ENCODE data around the gene CHI3L2.
"Not testable (repeated sequence)": the region's sequence is repeated elsewhere in the genome, so short reads cannot be mapped to it uniquely, and the experiment has no call there.

Gene CHI3L2

DNA sequence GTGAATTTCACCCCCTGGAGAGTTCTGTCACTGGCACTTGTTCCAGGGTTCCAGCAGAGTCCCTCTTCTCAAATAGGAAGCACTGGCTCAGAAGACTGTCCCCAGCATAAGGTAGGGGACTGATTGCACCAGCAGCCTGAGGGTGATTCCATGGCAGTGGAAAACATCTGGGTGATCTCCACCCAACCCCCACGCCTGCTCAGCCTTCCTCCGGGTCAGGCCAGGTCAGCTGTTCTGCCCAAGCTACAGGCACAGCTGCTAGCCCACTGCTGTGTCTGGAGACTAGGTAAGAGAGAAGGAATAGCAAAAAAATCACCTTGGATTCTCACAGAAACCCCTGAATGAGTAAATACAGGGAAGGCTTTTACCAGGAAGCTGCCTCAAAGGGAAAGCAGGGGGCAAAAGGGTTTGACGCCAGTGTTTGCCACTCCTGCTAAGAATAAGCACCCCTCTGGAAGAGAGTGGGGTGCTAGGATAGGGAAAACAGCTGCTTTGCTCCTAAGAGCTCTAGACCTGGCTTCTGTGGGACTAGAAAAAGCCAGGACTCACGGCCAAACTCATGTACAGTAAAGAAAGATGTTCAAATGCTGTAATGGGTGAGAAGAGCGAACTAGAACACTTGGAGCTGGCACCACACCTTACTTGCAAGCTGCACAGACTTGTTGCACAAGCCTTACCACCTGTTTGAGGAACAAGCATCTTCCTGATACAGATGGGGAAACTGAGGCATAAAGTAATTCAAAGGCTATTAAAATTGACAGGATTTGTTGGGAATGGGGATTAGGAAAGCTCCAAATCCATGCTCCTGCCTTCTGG, 26.0 kb upstream of the CHI3L2 start:
- no peak for DNase-seq (ENCODE audit: low read depth, low spot score)

DNA sequence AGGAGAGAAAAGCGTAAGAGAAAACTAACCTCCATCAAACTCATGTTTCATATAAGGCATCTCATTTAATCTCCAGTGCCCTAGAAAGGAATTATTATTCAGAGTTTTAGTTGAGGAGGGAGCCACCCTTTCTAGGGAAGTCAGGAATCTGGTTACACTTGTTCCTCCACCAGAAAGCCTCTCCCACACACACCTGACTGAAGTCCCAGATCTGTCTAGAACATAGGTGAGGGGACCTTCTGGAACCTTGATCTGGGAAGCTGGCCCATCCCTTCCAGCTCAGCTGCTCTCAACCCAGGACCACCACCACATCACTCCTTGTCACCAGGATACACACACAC, 25.2 kb upstream of the CHI3L2 start:
- no peak for DNase-seq (ENCODE audit: low read depth, low spot score)

DNA sequence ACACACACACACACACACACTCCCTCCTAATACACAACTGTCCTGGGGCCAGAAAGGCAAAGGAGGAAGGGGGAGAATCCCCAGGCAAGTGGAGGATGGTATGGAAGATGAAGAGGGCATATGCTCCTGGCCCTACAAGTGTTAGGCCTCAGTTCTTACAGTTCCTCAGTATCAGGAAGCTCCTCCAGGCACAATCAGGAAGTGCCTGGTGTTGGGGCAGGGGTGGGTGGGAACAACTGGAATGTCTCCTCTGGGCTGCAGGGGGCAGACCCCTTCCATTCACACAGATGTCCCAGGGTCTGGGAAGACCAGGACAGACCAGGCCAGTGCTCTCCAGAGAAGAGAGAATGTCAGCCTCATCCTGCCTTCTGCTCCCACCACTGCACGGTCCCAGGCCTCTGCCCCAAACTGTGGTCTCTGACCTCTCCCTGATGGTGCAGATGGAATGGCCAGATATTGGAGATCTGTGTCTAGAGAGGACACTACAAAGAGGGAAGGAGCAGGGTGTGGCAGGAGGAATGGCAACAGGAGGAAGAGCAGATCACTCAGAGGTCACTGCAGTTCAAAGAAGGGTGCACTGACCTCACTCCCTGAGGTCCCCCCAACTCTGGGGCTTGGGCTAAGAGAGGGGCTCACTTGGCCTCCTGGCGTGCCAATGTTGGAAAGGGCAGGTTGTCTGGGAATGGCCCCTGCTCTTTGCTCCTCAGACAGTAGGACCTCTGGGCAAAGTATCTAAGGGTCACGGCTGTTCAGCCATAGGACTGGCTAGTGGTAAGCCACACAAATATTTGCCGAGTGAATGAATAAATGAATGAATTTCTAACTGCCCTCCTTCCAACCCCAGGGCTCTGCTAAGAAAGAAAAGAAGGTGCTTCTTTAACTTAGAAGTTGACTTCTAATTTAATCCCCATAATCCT, 24.5 kb upstream of the CHI3L2 start:
- no peak for DNase-seq (ENCODE audit: low read depth, low spot score)

DNA sequence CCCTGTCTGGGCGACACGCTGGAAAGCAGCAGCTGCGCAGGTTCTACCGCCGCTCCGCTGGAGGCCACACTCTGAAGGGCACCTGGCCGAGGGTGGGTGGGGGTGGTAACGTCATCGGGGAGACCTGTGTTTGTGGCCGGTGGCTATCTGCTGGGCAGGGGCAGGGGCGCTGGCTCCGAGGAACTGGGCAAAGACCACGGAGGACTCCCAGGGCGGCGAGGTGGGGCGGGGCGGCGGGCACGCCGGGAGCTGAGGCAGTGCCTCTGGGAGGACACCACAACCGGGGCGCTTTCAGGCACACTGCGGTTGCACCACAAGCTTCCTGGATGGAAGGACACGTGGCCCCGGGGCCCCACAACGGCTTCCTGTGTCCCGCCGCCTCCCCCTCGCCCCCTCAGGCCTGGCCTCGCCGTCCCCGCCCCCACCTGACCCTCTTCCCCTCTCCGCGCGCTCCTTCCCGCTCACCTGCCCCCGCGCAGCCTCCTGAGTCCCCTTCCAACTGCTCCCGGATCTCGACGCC, 23.8 kb upstream of the CHI3L2 start:
- no peak for DNase-seq (ENCODE audit: low read depth, low spot score)

DNA sequence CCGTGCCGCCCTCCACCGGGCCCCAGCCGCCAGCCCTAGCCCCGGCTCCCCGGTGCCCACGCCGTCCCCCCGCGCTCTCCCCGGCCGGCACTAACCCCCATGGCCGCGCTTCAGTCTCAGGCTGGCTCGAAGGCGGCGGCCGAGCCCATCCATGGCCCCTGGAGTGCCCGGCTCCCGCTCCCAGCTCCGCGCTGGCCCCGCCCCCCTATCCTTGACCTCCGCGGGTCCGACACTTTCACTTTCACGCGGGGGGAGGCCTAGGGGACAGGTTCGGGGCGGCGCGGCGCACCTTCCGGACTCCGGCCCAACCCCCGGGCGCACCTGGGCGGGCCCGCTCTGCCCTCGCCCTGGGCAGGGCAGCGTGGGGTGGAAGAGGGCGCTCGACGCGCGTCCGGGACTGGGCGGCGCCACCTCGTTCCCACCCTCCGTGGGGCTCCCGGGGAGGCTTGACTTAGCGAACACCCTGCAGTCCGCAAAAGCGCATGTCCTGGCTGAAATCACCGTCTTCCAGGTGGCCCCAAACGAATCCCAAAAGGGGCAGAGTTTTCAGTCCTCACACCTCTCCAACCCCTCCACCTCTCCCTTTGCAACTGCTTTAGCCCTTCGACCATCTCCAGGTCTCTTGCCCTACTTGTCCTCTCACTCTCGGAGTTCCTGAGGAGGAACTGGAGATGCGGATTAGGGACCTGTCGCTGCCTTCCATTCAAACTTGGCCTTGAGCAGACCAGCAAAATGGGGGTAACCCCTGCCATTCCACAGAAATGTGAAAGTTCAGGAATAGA, 23.1 kb upstream of the CHI3L2 start:
- DNase-seq (ENCODE audit: low read depth, low spot score): no peak

DNA sequence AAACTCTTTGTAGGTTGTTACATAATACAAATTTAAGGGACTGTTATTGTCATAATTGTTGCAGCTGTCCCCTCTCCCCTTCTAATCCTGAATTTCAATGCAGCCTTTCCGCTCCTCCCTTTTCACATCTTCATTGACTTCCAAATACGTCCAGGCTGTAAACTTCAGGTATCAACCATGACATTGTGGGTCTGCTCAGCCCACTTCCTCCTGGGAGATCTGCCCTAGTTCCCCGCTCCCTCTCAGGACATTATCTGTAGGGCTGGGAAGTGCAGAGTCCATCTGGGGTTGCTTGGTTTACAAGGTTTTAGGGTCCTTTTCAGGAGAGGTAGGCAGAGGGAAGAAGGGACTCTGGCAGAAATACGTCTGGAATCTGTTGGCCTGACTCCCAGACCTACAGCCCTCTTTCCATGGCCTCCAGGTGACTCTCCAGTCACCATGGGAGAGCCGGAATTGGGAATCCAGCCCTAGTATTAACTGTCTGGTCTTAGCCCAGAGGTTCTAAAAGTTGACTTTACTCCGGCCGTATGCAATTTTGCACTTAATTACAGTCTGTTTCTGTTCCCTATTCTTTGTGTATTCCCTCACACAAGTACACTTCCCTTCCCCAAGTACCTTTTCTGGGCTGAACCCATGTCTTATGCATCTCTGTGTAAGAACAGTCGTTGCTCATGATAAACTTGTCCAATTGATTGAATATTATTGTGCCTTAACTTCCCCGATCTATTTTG, 22.4 kb upstream of the CHI3L2 start:
- no peak for DNase-seq (ENCODE audit: low read depth, low spot score)

DNA sequence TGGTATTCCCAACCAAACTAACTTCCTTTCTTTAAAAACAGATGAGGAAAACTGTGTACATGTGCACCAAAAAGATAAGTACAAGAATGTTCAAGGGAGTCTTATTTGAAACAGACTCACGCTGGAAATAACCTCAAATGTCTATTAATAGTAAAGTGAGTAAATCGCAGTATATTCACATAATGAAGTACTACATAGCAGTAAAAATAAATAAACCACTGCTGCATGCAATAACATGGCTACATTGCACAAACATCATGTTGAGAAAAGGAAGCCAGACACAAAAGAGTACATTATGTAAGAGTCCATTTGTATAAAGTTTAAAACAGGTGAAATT, 21.8 kb upstream of the CHI3L2 start:
- DNase-seq (ENCODE audit: low read depth, low spot score): no peak

DNA sequence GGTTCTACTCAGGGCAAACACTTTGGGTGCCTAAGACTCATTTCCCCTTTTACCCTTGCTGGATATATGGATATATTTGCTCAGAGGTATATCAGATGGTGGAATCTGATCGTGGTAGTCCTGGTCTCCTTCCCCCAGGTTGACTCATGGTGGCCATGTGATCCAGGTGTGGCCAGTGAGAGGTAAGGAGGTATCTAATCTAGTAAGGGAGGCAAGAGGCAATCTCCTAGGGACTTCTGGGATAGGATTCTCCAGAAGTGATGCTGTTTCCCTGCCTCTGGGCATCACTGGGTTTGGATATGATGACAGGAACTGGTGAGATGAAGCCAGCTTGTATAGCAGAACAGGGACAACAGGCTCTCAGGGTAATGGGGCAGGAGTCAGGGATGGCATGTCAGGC, 18.6 kb upstream of the CHI3L2 start:
- no peak for DNase-seq (ENCODE audit: low read depth, low spot score)

DNA sequence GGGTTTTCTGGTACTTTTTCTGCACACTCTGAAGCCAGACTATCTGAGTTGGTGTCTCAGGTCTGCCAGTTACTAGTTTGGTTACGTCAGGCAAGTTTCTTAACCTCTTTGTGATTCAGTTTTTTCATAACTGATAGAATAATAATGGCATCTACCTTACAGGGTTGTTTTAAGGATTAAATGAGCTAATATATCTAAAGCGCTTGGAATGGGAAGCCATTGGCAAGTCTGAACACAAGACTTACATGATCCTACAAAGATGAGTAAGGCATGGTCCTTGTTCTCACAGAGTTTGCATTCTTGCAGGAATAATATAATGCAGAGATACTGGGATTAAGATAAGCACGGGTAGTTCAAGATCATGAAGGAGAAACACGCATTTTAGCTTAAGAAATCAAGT, 17.9 kb upstream of the CHI3L2 start:
- no peak for DNase-seq (ENCODE audit: low read depth, low spot score)

DNA sequence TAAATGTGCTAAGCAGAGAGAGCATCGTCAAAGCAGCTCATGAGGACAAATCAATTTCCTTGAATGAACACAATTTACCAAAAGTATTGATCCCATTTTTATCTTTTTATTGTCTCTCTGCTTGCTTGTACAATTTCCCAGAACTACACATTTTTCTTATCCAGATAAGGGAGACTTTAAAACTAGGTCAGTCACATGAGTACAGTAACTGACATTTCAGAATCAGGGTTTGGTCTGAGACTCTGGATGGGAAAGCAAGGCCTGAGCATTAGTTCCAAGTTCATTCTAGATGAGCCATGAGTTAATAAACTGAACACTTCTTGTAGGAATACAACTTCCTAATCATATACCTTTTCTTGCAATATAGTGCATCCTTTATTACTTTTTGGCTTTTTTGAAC, 15.6 kb upstream of the CHI3L2 start:
- no peak for DNase-seq (ENCODE audit: low read depth, low spot score)

DNA sequence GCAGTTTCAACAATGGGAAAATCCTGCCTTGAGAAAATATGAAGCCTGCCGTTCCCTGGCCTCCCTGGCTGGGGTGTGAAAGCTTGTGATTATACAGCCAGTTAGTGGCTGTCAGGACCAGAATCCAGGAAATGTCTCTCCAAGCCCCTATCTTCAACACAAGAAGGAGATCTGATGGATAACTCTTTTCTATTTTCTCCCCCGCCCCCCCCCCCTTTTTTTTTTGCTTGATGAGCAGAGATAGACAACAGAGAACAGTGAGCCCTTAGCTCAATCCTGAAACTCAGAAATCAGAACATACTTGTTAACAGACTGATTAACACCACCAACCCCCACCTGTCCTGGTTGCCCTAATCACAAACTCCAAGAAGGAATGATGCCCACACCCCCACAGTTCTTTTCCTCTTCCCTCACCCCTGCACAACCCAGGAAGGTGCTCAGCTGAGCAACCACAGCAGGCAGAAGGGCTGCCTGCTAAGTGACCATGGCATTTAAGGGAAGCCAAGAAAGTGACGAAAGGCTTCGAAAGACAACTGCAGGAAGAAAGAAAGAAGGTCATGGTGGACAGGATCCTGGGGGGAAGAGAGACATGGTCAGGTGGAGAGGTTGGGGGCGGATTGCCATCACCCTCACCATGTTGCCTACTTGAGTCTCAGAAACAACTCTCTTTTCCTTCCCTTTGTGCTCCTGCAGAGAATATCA, 14.7 kb upstream of the CHI3L2 start:
- no peak for DNase-seq (ENCODE audit: low read depth, low spot score)

DNA sequence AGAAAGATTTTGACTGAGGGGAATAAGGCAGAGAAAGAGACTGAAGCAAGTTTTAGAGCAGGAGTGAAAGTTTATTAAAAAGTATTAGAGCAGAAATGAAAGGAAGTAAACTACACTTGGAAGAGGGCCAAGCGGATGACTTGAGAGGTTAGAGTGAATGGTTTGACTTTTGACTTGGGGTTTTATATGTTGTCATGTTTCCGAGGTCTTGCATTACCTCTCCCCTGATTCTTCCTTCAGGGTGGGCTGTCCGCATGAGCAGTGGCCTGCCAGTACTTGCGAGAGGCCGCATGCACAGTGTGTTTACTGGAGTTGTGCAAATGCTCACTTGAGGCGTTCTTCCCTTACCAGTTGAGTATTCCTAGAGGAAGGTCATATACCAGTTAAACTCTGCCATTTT, 14.1 kb upstream of the CHI3L2 start:
- DNase-seq (ENCODE audit: low read depth, low spot score): no peak

DNA sequence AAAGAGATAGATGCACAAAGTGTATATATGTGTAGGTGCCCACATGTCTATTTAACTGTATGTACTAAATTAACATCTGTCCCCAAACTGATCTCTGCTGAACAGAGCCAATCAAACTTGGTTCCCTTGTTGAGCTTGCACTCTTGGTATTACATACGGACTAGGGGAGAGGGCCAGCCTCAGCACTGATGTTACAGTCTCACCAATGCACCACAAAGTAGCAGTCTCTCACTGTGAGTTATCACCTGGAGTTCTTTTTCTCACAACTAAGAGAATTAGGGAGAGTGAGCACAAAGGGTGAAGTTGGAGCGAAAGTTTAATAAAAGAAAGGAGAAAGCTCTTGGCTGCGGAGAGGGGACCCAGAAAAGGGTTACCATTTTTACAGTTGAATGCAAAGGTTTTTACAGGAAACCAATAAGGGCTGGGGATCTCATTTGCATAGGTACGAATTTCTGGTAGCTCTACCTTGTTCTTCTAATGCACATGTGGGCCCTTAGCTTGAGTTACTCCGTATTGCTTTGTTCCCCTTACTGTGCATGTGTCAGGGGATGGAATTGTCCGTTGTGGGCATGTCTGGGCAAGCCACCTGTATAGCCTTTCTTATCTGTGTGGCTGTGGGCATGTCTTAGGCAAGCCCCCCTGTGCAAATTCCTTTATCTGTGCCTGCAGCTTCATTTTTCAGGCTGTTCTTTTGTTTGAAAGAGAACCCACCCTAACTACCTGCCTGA, 13.3 kb upstream of the CHI3L2 start:
- DNase-seq (ENCODE audit: low read depth, low spot score): no peak

DNA sequence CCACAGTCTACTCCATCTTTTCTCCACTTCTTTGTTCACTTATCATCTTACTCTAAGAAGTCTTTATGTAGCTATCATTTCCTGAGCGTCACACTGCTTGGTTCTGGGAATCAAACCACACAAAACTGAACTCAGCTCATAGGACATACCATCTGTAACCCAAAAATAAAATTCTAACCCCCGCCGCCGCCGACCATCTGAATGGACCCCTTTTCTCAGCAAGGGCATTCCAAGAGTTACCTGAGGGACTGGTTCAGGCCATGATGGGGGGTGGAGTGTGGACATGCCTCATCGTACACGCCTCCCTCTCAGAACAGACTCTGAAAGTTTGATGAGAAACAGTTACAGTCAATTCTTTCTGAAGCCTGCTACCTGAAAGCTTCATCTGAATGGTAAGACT, 12.6 kb upstream of the CHI3L2 start:
- DNase-seq (ENCODE audit: low read depth, low spot score): no peak

DNA sequence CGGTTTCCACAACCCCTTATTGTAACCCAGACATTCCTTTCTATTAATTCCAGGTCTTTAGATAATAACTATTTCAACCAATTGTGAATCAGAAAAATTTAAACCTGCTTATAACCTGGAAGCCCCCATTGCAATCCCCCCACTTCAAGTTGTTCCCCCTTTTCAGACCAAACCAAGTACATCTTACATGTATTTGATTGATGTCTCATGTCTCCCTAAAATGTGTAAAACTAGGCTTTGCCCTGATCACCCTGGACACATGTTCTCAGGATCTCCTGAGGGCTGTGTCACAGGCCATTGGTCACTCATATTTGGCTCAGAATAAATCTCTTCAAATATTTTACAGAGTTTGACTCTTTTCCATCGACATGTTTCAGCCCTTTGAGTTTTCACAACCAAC, 12.2 kb upstream of the CHI3L2 start:
- DNase-seq (ENCODE audit: low read depth, low spot score): not testable (repeated sequence)

DNA sequence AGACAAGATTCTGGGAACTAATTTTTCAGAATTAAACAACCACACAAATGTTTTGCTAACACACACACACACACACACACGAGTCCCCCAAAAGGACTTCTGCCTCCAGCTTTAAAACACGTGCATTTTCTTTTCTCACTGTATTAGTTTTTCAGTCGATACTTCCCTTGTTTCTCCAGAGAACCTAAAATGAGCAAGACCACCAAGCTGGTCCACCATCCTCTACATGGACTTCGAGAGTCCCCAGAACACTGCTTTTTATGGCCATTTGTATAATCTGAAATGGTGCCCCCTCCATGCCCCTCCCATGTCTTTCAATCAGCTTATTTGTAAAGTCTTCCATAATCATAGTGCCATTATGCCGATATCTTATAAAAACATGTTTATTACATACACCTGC, 10.8 kb upstream of the CHI3L2 start:
- no peak for DNase-seq (ENCODE audit: low read depth, low spot score)

DNA sequence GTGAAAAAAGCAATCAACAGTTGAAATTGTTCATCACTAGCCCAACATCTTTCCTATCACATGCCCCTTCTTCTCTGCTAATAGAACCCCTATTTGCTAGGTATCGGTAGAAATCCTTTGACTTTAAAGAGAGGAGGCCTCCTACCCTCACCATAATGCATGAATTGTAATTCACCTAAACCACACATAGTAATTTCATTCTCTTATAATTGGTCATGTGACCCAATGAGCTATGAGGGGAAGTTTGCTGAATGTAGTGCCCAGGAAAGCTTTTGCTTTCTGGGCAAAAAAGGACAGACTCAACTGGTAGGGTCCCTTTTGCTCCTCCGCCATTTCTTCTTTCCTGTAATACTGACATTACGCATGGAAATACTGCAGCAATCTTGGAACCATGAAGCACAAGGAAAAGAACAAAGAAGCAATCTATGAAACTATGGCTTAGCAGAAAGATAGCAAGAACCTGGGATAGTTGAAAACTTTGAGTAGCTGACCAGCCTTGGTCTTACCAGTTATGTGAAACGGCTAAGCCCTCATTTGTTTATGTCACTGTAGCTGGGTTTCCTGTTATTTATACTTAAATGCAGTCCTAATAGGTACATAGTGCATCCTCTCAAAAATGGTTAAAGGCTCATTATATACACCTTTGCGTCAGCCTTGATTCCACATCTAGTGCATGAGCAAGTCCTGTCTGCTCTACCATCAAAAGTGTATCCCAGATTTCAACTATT, 10.2 kb upstream of the CHI3L2 start:
- no peak for DNase-seq (ENCODE audit: low read depth, low spot score)

DNA sequence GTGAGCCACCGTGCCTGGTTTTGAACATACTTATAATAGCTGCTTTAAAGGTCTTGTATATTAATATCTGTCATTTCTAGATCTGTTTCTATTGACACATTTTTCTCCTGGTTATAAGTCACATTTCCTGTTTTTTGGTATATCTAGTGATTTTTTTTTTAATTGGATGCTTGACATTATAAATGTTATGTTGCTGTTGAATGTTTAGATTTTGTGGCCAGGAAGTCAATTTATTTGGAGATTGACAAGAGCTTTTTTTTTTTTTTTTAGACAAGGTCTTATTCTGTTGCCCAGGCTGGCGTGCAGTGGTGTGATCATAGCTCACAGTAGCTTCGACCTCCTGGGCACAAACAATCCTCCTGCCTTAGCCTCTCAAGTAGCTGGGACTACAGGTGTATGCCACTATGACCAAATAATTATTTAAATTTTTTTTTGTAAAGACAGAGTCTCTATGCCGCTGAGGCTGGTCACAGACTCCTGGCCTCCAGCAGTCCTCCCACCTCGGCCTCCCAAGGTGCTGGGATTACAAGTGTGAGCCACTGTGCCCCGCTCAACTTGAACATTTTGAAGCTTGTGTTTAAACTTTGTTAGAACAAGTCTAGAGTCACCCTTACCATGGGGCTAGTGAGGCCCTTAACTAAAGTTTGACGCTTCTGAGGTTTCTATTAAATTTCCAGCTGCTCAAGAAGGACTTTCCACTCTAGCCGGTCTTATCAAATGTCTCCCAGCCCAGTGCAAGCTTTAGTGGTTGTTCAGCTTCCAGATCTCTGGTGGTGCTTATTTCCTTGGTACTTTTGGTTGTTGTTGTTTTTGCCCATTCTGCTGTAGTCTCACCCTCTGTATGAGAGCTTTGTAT, 8.6 kb upstream of the CHI3L2 start:
- no peak for DNase-seq (ENCODE audit: low read depth, low spot score)

Measured in brain pericyte (primary cell).